AG09309 (cell line): Measurements from ENCODE around the gene HIF3A.

Source experiments
- DNase-seq: peaks from one replicate; pipeline ENCODE4 v3.0.0-alpha.2; 2010; ENCODE audit warnings: low read depth
- H3K4me3 ChIP-seq: 2 replicates; pipeline ENCODE4 v1.5.1; 2011; ENCODE audit warnings: mild to moderate bottlenecking, low read depth, low read length, moderate library complexity; ENCODE audit not compliant: control insufficient read depth
- TF ChIP-seq, protein P1 (sequence below): IDR thresholded peaks from 2 replicates; pipeline ENCODE4 v1.5.1; 2011; ENCODE audit warnings: mild to moderate bottlenecking, low read depth, low read length, inconsistent platforms; ENCODE audit not compliant: insufficient read depth, control insufficient read depth; ENCODE audit errors: missing control alignments

Gene HIF3A

DNA sequence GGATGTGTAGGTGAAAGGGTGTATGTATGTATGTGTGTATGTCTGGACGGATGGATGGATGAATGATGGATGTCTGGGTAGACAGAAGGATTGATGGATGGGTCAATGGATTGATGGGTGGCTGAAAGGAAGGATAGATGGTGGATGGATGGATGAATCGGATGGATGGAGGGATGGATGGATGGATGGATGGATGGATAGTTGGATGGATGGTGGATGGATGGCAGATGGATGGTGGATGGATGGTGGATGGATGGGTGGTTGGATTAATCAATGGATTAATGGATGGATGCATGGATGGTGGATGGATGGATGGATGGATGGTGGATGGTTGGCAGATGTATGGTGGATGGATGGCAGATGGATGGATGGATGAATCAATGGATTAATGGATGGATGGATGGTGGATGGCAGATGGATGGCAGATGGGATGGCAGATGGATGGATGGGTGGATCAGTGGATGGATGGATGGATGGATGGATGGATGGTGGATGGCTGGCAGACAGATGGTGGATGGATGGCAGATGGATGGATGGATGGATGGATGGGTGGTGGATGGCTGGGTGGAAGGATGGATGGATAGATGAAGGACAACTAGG, 33.6 kb downstream of the HIF3A start:
- TF ChIP-seq, protein P1, sequence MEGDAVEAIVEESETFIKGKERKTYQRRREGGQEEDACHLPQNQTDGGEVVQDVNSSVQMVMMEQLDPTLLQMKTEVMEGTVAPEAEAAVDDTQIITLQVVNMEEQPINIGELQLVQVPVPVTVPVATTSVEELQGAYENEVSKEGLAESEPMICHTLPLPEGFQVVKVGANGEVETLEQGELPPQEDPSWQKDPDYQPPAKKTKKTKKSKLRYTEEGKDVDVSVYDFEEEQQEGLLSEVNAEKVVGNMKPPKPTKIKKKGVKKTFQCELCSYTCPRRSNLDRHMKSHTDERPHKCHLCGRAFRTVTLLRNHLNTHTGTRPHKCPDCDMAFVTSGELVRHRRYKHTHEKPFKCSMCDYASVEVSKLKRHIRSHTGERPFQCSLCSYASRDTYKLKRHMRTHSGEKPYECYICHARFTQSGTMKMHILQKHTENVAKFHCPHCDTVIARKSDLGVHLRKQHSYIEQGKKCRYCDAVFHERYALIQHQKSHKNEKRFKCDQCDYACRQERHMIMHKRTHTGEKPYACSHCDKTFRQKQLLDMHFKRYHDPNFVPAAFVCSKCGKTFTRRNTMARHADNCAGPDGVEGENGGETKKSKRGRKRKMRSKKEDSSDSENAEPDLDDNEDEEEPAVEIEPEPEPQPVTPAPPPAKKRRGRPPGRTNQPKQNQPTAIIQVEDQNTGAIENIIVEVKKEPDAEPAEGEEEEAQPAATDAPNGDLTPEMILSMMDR, result no peak
- DNase-seq, result no peak
- H3K4me3 ChIP-seq, result no peak overlapping the region

DNA sequence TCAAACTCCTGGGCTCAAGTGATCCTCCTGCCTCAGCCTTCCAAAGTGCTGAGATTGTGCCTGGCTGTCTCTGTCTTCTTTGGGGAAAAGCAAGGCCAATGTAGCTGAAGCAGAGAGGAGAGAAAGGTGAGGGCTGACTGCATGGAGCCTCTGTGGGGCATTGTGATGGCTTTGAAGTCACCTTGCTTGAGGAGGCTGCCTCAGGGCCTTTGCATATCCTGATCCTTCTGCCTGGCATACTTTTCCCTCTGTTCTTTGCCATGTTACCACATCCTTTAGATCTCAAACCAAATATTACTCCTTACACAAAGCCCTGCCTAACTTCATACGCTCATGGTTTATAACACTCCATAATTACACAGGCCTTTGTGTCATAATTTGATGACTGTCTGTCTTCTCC, 40.6 kb downstream of the HIF3A start:
- DNase-seq, result no peak
- H3K4me3 ChIP-seq, result no peak overlapping the region
- TF ChIP-seq, protein P1, result no peak

DNA sequence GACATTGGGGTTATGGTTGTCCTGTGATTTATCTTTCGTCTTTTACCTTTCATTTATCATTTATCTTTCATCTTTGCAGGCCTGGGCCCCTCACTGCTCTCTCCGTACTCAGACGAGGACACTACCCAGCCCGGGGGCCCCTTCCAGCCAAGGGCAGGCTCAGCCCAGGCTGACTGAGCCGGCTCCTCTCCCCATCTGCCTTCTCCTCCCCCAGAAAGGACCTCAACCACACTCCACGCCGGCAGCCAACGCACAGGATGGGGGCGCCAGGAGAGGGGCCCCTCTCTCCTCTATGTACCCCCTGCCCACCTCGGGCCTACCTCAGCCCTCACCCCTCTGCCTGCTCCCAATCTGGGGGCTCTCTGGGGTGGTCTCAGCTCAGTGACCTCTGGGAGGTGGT, 42.6 kb downstream of the HIF3A start:
- DNase-seq, result no peak
- TF ChIP-seq, protein P1, result no peak

DNA sequence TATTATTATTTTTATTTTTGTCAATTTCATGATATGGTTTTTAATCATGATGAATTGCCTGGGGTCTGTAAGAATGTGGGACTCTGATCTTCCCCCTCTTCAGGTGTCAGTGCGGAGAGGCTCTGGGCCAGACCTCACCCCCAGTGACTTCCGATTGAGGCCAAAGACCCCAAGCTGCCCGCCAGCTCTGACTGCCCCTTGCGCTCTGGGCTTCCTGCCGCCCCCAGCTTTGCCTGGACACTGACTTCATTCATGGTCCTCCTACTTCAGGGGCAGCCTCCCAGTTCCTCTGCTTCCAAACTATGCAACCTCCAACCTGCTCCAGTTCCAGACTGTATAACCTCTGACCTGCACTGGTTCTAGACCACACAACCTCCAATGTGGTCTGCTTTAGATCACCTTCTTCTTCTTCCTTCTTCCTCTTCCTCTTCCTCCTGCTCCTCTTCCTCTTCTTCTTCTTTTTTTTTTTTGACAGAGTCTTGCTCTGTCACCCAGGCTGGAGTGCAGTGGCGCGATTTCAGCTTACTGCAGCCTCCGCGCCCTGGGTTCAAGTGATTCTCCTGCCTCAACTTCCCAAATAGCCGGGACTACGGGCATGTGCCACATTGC, 43.3 kb downstream of the HIF3A start:
- TF ChIP-seq, protein P1, result no peak
- no peak for DNase-seq
- no peak overlapping the region for H3K4me3 ChIP-seq

More for the DNA sequence above, 42.6 kb downstream of the HIF3A start:
- H3K4me3 ChIP-seq, result no peak overlapping the region

DNA sequence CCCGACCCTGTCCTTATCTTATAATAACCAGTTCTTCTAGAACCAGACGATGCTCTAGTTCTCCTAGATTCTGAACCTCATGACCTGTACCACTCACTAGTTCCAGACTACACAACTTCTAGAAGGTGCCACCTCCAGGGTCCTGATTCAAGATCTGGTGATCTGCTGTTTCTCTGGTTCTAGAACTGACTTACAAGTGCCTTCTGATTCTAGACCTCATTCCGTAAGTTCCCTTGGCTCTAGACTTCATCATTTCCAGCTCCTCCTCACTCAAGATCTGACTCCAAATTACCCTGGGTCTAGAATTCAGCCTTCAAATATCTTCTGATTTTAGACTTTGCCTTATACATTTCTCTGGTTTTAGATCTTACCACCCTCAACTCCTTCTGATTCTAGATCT, 45.1 kb downstream of the HIF3A start:
- TF ChIP-seq, protein P1, result no peak
- DNase-seq, result no peak
- H3K4me3 ChIP-seq, result no peak overlapping the region

DNA sequence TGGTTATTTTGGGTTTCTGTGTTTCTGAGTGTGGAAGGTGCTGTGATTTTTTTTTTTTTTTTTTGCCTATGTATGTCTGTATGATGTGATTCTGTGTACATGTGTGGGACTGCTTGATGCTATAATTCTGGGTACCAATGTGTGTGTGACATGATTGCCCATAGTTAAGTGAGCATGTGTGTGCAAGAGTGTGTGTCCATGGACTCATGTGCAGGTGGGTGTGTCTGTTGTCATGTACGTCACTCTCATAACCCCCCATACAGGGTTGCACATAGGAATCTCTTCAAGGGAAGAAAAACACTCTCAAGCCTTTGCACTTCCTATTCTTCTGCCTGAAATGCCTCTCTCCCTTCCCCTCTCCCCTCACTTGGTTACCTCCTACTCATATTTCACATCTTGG, 47.5 kb downstream of the HIF3A start:
- no peak overlapping the region for H3K4me3 ChIP-seq
- no peak for DNase-seq
- TF ChIP-seq, protein P1, result no peak

DNA sequence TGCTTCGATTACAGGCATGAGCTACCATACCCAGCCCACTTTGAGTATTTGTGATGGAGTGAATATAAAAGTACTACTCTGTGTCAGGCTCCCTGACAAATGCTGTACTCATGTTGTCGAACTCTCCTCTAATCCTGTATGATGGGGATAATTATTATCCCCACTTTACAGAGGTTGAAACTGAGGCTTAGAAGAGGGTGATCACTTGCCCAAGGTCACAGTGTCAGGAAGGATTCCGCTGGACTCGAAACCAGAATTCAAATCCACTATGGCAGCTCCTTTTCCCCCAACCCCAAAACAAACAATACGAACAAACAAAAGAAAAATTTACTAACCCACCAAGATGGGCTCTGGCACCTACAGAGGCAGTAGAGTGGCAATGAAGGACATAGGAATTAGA, 48.3 kb downstream of the HIF3A start:
- H3K4me3 ChIP-seq, result no peak overlapping the region
- no peak for DNase-seq
- TF ChIP-seq, protein P1, result no peak
